Testis (tissue), 3 donors: Measurements from ENCODE around the gene TRPC4AP. TPM values are rescaled to one million over a fixed set of nuclear protein-coding genes. Genes with fewer than 3 reads are reported as not detected.

Experiments
- DNase-seq: peaks from one replicate; pipeline ENCODE4 v3.0.0-alpha.2; 2019
- H3K27ac ChIP-seq, 2 donors: fragments of 200-600 bp; sonication (generic); one replicate each; pipeline ENCODE4 v1.5.1; 2019
- H3K27me3 ChIP-seq: fragments of 200-600 bp; sonication (generic); one replicate; pipeline ENCODE4 v1.5.1; 2019
- H3K36me3 ChIP-seq: fragments of 200-600 bp; sonication (generic); one replicate; pipeline ENCODE4 v1.5.1; 2017; ENCODE audit warnings: low read depth; ENCODE audit errors: missing control alignments
- H3K4me1 ChIP-seq: fragments of 200-600 bp; sonication (generic); one replicate; pipeline ENCODE4 v1.5.1; 2019
- H3K4me3 ChIP-seq, 2 donors: fragments of 200-600 bp; sonication (generic); one replicate each; pipeline ENCODE4 v1.5.1; 2017 to 2019
- H3K9me3 ChIP-seq: fragments of 200-600 bp; sonication (generic); one replicate; pipeline ENCODE4 v1.5.1; 2017
- CTCF ChIP-seq, 3 experiments: fragments of 450-650 bp in 2 of 3; fragments of 200-600 bp in 1 of 3; sonication (generic) in 1 of 3; IDR thresholded peaks; one replicate each; pipeline ENCODE4 v1.5.1; 2016 to 2019; ENCODE audit warnings: antibody characterized with exemption in 3 of 3, mild to moderate bottlenecking in 2 of 3, moderate library complexity in 1 of 3
- POLR2A ChIP-seq: fragments of 450-650 bp; IDR thresholded peaks from one replicate; pipeline ENCODE4 v1.6.1; 2017; ENCODE audit warnings: antibody characterized with exemption, mild to moderate bottlenecking, moderate library complexity
- WGBS, 2 donors: methylation state at CpG; one replicate each; pipeline ENCODE4 v1.1.5; 2018; 5-methylcytosine and 5-hydroxymethylcytosine counted together
- intact Hi-C: fragments of 100-400 bp; cut with DNase I; formaldehyde crosslinking; loops from one replicate; pipeline ENCODE4 v1.15.1; 2023; ENCODE audit warnings: low total_unique reads
- polyA plus RNA-seq: library from polyadenylated mRNA; stranded (reverse); fragments of 350-450 nt; fragmentation: Illumina TruSeq; extraction: RNeasy Lipid Tissue Mini Kit (QIAGEN cat#74804); gene quantifications from one replicate; pipeline ENCODE4 v1.2.3, GENCODE V29; 2014; ENCODE audit warnings: low read depth, low replicate concordance; ENCODE audit not compliant: insufficient read depth
- total RNA-seq, 2 donors: library from RNA; depleted of rRNA; stranded (reverse); fragments of >200 nt; gene quantifications; one replicate each; pipeline ENCODE4 v1.2.3, GENCODE V29; 2016

The TRPC4AP gene
- total and polyA plus RNA-seq, 3 donors from 2014 or later: 68.8 to 78.4 (median 76.6) TPM

GRCh38 chr20:34989670-34990069 lies 102.9 kb downstream of the TRPC4AP start:
- H3K27me3 ChIP-seq: no peaks in the 10 kb centered on the region
- no peaks in the 10 kb centered on the region for H3K9me3 ChIP-seq
- no peak for DNase-seq
- 88 to 93% methylated on average over 12 to 14 of the region's 14 CpGs for WGBS, 2 donors
- intact Hi-C loops: no loop called here
- H3K36me3 ChIP-seq: no peaks in the 10 kb centered on the region
- H3K27ac ChIP-seq: no peak overlapping the region
- TF ChIP-seq POLR2A (no peak), CTCF (IDR thresholded peaks at IDR 0.05) (no peak)
- H3K4me3 ChIP-seq: no peak overlapping the region
- peaks cover 7% of the 10 kb centered on the region for H3K4me1 ChIP-seq

- TF ChIP-seq POLR2A (no peak), CTCF (IDR thresholded peaks at IDR 0.05) (no peak)
- DNase-seq: no peak
- intact Hi-C loops: no loop called here
- no peaks in the 10 kb centered on the region for H3K9me3 ChIP-seq
- peaks cover 7% of the 10 kb centered on the region for H3K4me1 ChIP-seq
- no peak overlapping the region for H3K27ac ChIP-seq
- no peaks in the 10 kb centered on the region for H3K36me3 ChIP-seq
- no peaks in the 10 kb centered on the region for H3K27me3 ChIP-seq
- H3K4me3 ChIP-seq: no peak overlapping the region
- WGBS, 2 donors: 94 to 95% methylated on average over 4 of the region's 4 CpGs
Measured at GRCh38 chr20:34989118-34989517, 103.5 kb downstream of the TRPC4AP start.

- no peaks in the 10 kb centered on the region for H3K9me3 ChIP-seq
- H3K36me3 ChIP-seq: no peaks in the 10 kb centered on the region
- intact Hi-C loops: no loop called here
- peaks cover 7% of the 10 kb centered on the region for H3K4me1 ChIP-seq
- 39 to 55% methylated on average over 12 of the region's 12 CpGs for WGBS, 2 donors
- TF ChIP-seq POLR2A (no peak), CTCF (IDR thresholded peaks at IDR 0.05) (no peak)
- H3K27ac ChIP-seq: no peak overlapping the region
- no peak for DNase-seq
- no peaks in the 10 kb centered on the region for H3K27me3 ChIP-seq
- no peak overlapping the region for H3K4me3 ChIP-seq
Measured at GRCh38 chr20:34988191-34988540, 104.4 kb downstream of the TRPC4AP start.

- Histone ChIP-seq H3K4me1 (peaks cover 7% of the 10 kb centered on the region), H3K36me3 (no peaks in the 10 kb centered on the region), H3K27ac (no peak overlapping the region), H3K9me3 (no peaks in the 10 kb centered on the region), H3K4me3 (no peak overlapping the region), H3K27me3 (no peaks in the 10 kb centered on the region)
- DNase-seq: no peak
- TF ChIP-seq CTCF (IDR thresholded peaks at IDR 0.05) (no peak), POLR2A (no peak)
- intact Hi-C loops: no loop called here
- 30 to 63% methylated on average over 3 to 14 of the region's 15 CpGs for WGBS, 2 donors
Measured at GRCh38 chr20:34987288-34988190, 105.1 kb downstream of the TRPC4AP start.
